Peyer's patch (tissue), 4 donors: ENCODE data around the gene GGTLC2.
"Not testable (repeated sequence)": the region's sequence is repeated elsewhere in the genome, so short reads cannot be mapped to it uniquely, and the experiment has no call there.

Source experiments
- POLR2A ChIP-seq, 2 donors: fragments of 450-650 bp; IDR thresholded peaks; one replicate each; pipeline ENCODE4 v1.5.1; 2017; ENCODE audit warnings: antibody characterized with exemption in 2 of 2, mild to moderate bottlenecking in 2 of 2, moderate library complexity in 2 of 2
- TF ChIP-seq, protein P1 (sequence below), 6 experiments: fragments of 450-650 bp in 4 of 6; fragments of 200-600 bp in 2 of 6; sonication (generic) in 1 of 6; IDR thresholded peaks; one replicate each; pipeline ENCODE4 v1.5.1; 2017 to 2019; ENCODE audit warnings: antibody characterized with exemption in 6 of 6, mild to moderate bottlenecking in 3 of 6, moderate library complexity in 1 of 6

DNA sequence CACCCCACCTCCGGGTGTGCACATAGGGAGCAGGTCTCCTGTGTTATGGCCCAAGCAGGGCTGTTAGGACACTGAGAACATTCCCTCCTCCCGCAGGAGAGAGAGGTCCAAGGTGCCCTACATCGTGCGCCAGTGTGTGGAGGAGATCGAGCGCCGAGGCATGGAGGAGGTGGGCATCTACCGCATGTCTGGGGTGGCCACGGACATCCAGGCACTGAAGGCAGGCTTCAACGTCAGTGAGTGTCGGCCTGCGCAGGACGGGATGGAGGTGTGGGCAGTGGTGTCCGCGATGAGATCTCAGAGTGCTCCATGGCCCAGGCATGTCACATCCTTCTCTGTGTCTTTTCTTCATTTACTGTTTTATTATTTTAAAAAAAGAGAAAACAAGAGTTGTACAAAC is 12.2 kb upstream of the GGTLC2 start:
- TF ChIP-seq, protein P1, sequence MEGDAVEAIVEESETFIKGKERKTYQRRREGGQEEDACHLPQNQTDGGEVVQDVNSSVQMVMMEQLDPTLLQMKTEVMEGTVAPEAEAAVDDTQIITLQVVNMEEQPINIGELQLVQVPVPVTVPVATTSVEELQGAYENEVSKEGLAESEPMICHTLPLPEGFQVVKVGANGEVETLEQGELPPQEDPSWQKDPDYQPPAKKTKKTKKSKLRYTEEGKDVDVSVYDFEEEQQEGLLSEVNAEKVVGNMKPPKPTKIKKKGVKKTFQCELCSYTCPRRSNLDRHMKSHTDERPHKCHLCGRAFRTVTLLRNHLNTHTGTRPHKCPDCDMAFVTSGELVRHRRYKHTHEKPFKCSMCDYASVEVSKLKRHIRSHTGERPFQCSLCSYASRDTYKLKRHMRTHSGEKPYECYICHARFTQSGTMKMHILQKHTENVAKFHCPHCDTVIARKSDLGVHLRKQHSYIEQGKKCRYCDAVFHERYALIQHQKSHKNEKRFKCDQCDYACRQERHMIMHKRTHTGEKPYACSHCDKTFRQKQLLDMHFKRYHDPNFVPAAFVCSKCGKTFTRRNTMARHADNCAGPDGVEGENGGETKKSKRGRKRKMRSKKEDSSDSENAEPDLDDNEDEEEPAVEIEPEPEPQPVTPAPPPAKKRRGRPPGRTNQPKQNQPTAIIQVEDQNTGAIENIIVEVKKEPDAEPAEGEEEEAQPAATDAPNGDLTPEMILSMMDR (IDR thresholded peaks at IDR 0.05): not testable (repeated sequence)
- TF ChIP-seq POLR2A (IDR thresholded peaks at IDR 0.05): not testable (repeated sequence)
